ENCODE measurements around the gene MCF2L2. TPM values are rescaled to one million over a fixed set of nuclear protein-coding genes. Genes with fewer than 3 reads are reported as not detected.

The MCF2L2 gene
- total RNA-seq, 4 donors from 2014 or later = 0.61 to 2.9 (median 1.3) TPM

- TF ChIP-seq POLR2A (IDR thresholded peaks at IDR 0.05) (no peak), CTCF (IDR thresholded peaks at IDR 0.05) (no peak)
- H3K27me3 ChIP-seq = peaks cover 0 to 22% (median 0%) of the 10 kb centered on the region in 4 donors
- H3K4me3 ChIP-seq = no peak overlapping the region
- peaks cover 0 to 26% (median 7%) of the 10 kb centered on the region in 3 donors for H3K4me1 ChIP-seq
- intact Hi-C loops (cut with DNase I) = no loop called here
- no peak overlapping the region for H3K27ac ChIP-seq
- WGBS, 2 donors = 72 to 89% methylated on average over 3 of the region's 3 CpGs
- DNase-seq = no peak
- no peaks in the 10 kb centered on the region for H3K9me3 ChIP-seq
- no peaks in the 10 kb centered on the region for H3K36me3 ChIP-seq
These were observed 269.1 kb downstream of the MCF2L2 start for GRCh38 chr3:183159333-183159732.

DNA sequence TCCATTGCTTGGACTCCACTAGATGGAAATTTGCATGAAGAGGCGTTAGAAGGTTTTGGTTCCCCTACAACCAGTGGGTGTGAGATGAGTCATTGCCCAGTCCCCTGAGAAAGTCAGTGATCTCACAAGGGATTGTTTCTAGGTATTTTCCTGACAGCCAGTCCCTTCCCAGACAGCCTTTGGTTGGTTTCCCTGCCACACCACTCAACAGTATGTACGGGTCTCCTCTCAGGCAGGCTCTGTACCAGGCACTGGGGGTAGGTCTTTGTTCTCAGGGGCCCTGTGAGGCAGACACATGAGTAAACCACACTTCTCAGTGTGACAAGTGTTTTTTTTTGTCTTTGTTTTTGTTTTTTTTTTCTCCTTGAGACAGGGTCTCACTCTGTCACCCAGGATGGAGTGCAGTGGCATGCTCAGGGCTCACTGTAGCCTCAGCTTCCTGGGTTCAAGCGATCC lies 269.8 kb downstream of the MCF2L2 start:
- 34 to 58% methylated on average over 2 to 3 of the region's 3 CpGs for WGBS, 2 donors
- intact Hi-C loops (cut with DNase I) = no loop called here
- H3K27ac ChIP-seq = no peak overlapping the region
- no peak for TF ChIP-seq POLR2A (IDR thresholded peaks at IDR 0.05)
- H3K27me3 ChIP-seq = peaks cover 0 to 20% (median 0%) of the 10 kb centered on the region in 4 donors
- H3K36me3 ChIP-seq = no peaks in the 10 kb centered on the region
- H3K4me1 ChIP-seq = peaks cover 0 to 26% (median 7%) of the 10 kb centered on the region in 3 donors
- no peaks in the 10 kb centered on the region for H3K9me3 ChIP-seq
- H3K4me3 ChIP-seq = no peak overlapping the region
- DNase-seq = no peak

DNA sequence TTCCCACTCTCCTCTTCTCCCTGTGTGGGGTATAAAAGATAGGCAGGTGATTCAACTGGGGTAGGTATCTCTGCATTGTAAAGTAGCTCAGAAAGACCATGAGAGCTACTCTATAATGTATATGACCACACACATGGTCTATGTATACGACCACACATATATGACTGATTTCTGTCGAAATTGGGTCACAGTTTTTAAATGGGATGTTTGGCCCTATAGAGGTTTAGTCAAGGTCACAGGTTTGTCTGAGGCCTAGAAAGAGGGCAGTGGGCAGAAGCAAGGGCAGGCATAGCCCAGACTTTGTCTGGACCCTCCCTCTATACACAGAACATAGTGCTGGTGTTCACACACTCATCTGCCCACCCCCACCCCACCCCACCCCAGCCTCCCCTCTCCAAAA lies 270.3 kb downstream of the MCF2L2 start:
- 75 to 81% methylated on average over 2 of the region's 2 CpGs for WGBS, 2 donors

DNA sequence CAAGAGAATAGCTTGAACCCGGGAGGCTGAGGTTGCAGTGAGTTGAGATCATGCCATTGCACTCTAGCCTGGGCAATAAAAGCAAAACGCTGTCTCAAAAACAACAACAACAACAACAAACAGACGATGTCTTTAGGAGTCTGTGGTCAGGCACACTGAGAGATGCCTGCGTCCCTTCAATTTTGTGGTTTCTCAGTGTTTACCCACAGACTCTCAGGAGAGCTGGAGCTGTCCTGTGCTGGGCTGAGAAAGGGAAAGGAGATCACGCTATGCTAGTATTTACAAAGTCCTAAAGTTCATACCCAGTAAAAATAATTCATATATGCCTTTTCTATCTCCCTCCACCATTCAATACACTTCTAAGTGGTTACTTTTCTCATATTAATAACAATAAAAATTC lies 272.2 kb downstream of the MCF2L2 start:
- H3K27me3 ChIP-seq = no peaks in the 10 kb centered on the region
- TF ChIP-seq POLR2A (IDR thresholded peaks at IDR 0.05) (no peak), CTCF (IDR thresholded peaks at IDR 0.05) (no peak)
- intact Hi-C loops (cut with DNase I) = no loop called here
- WGBS, 2 donors = 85 to 90% methylated on average over 5 of the region's 5 CpGs
- H3K4me3 ChIP-seq = no peak overlapping the region
- peaks cover 0 to 9% (median 0%) of the 10 kb centered on the region in 3 donors for H3K4me1 ChIP-seq
- H3K36me3 ChIP-seq = no peaks in the 10 kb centered on the region
- H3K9me3 ChIP-seq = no peaks in the 10 kb centered on the region
- no peak for DNase-seq
- no peak overlapping the region for H3K27ac ChIP-seq

More for the DNA sequence above, 270.3 kb downstream of the MCF2L2 start:
- TF ChIP-seq CTCF (IDR thresholded peaks at IDR 0.05) (no peak), POLR2A (IDR thresholded peaks at IDR 0.05) (no peak)
- H3K27ac ChIP-seq = no peak overlapping the region
- H3K9me3 ChIP-seq = no peaks in the 10 kb centered on the region
- DNase-seq = no peak
- peaks cover 0 to 25% (median 7%) of the 10 kb centered on the region in 3 donors for H3K4me1 ChIP-seq
- H3K4me3 ChIP-seq = no peak overlapping the region
- H3K36me3 ChIP-seq = no peaks in the 10 kb centered on the region
- intact Hi-C loops (cut with DNase I) = no loop called here
- peaks cover 0 to 15% (median 0%) of the 10 kb centered on the region in 4 donors for H3K27me3 ChIP-seq

- no peak for DNase-seq
- no peak overlapping the region for H3K4me3 ChIP-seq
- WGBS, 2 donors = 75 to 90% methylated on average over 4 of the region's 4 CpGs
- H3K27me3 ChIP-seq = no peaks in the 10 kb centered on the region
- intact Hi-C loops (cut with DNase I) = no loop called here
- no peaks in the 10 kb centered on the region for H3K9me3 ChIP-seq
- H3K27ac ChIP-seq = no peak overlapping the region
- TF ChIP-seq POLR2A (IDR thresholded peaks at IDR 0.05) = no peak
- TF ChIP-seq CTCF (IDR thresholded peaks at IDR 0.05) = no peak
- peaks cover 0 to 5% (median 0%) of the 10 kb centered on the region in 3 donors for H3K4me1 ChIP-seq
- H3K36me3 ChIP-seq = no peaks in the 10 kb centered on the region
These were observed 272.9 kb downstream of the MCF2L2 start for GRCh38 chr3:183155499-183155898.
